Liver (tissue), 9 donors: ENCODE data around the gene CCNDBP1. TPM values are rescaled to one million over a fixed set of nuclear protein-coding genes. Genes with fewer than 3 reads are reported as not detected.
"Not testable (repeated sequence)": the region's sequence is repeated elsewhere in the genome, so short reads cannot be mapped to it uniquely, and the experiment has no call there.

Experiments used
- DNase-seq: peaks from one replicate; pipeline ENCODE4 v3.0.0-alpha.2; 2017; ENCODE audit warnings: low spot score
- H3K27ac ChIP-seq, 2 donors: one replicate each; pipeline ENCODE4 v1.7.0; 2013; ENCODE audit warnings: inconsistent platforms in 2 of 2, low read length in 2 of 2, control low read depth in 1 of 2, low read depth in 1 of 2, mild to moderate bottlenecking in 1 of 2
- H3K27me3 ChIP-seq, 4 donors: one replicate each; pipeline versions ENCODE4 v1.6.1 to v1.7.0; 2013; ENCODE audit warnings: low read length in 3 of 4, inconsistent platforms in 1 of 4, mild to moderate bottlenecking in 1 of 4, moderate library complexity in 1 of 4; ENCODE audit not compliant: control insufficient read depth in 4 of 4, insufficient read depth in 4 of 4
- H3K36me3 ChIP-seq, 4 donors: one replicate each; pipeline versions ENCODE4 v1.6.1 to v1.7.0; 2013; ENCODE audit warnings: low read length in 3 of 4, mild to moderate bottlenecking in 3 of 4, low read depth in 1 of 4, moderate library complexity in 1 of 4; ENCODE audit not compliant: control insufficient read depth in 4 of 4, insufficient read depth in 3 of 4
- H3K4me1 ChIP-seq, 4 donors: one replicate each; pipeline versions ENCODE4 v1.6.1 to v1.7.0; 2013; ENCODE audit warnings: low read length in 3 of 4, mild to moderate bottlenecking in 3 of 4, moderate library complexity in 1 of 4; ENCODE audit not compliant: control insufficient read depth in 4 of 4, insufficient read depth in 4 of 4
- H3K4me3 ChIP-seq, 3 donors: one replicate each; pipeline versions ENCODE4 v1.6.1 to v1.7.0; 2013; ENCODE audit warnings: low read length in 3 of 3, control low read depth in 1 of 3, low read depth in 1 of 3, mild to moderate bottlenecking in 1 of 3
- H3K9ac ChIP-seq, 2 donors: one replicate each; pipeline ENCODE4 v1.7.0; 2013; ENCODE audit warnings: low read length in 2 of 2, mild to moderate bottlenecking in 2 of 2, moderate library complexity in 2 of 2, control low read depth in 1 of 2, low read depth in 1 of 2
- H3K9me3 ChIP-seq, 4 donors: one replicate each; pipeline versions ENCODE4 v1.6.1 to v1.7.0; 2013; ENCODE audit warnings: low read length in 3 of 4; ENCODE audit not compliant: control insufficient read depth in 4 of 4
- FOXA2 ChIP-seq: IDR thresholded peaks from 2 replicates; pipeline ENCODE4 v1.6.1; 2016; ENCODE audit warnings: antibody characterized with exemption
- GABPA ChIP-seq, 2 donors: IDR thresholded peaks in 1 of 2; conservative IDR thresholded peaks in 1 of 2; 2 replicates each; pipeline ENCODE4 v1.6.1; 2016; ENCODE audit warnings: antibody characterized with exemption in 2 of 2, mild to moderate bottlenecking in 1 of 2, moderate library complexity in 1 of 2
- HNF4A ChIP-seq, 2 donors: conservative IDR thresholded peaks; 2 replicates each; pipeline ENCODE4 v1.6.1; 2016; ENCODE audit warnings: antibody characterized with exemption in 2 of 2, mild to moderate bottlenecking in 2 of 2
- HNF4G ChIP-seq: IDR thresholded peaks from 2 replicates; pipeline ENCODE4 v1.6.1; 2016; ENCODE audit warnings: antibody characterized with exemption
- JUND ChIP-seq, 2 donors: IDR thresholded peaks; 2 replicates each; pipeline ENCODE4 v1.6.1; 2016; ENCODE audit warnings: antibody characterized with exemption in 2 of 2
- NR2F2 ChIP-seq: IDR thresholded peaks from 2 replicates; pipeline ENCODE4 v1.6.1; 2016; ENCODE audit warnings: antibody characterized with exemption
- RAD21 ChIP-seq, 2 donors: IDR thresholded peaks; 2 replicates each; pipeline ENCODE4 v1.6.1; 2016; ENCODE audit warnings: antibody characterized with exemption in 2 of 2, mild to moderate bottlenecking in 2 of 2
- RXRA ChIP-seq, 2 donors: IDR thresholded peaks; 2 replicates each; pipeline ENCODE4 v1.6.1; 2017 to 2018; ENCODE audit warnings: antibody characterized with exemption in 2 of 2, mild to moderate bottlenecking in 1 of 2
- SP1 ChIP-seq: IDR thresholded peaks from 2 replicates; pipeline ENCODE4 v1.6.1; 2018; ENCODE audit warnings: antibody characterized with exemption, mild to moderate bottlenecking
- TAF1 ChIP-seq: conservative IDR thresholded peaks from 2 replicates; pipeline ENCODE4 v1.6.1; 2016; ENCODE audit warnings: antibody characterized with exemption, mild to moderate bottlenecking
- YY1 ChIP-seq: IDR thresholded peaks from 2 replicates; pipeline ENCODE4 v1.6.1; 2016; ENCODE audit warnings: antibody characterized with exemption, mild to moderate bottlenecking
- WGBS: extraction: QIAGEN DNeasy Blood & Tissue Kit; methylation state at CpG from one replicate; pipeline ENCODE4 v1.1.7; 2013; 5-methylcytosine and 5-hydroxymethylcytosine counted together
- polyA plus RNA-seq, 2 donors: library from polyadenylated mRNA; stranded (reverse) in 1 of 2; unstranded in 1 of 2; fragments of 200-250 nt in 1 of 2; fragments of >200 nt in 1 of 2; fragmentation: Nextera tagmentation in 1 of 2; extraction: Ambion mirVana in 1 of 2; gene quantifications; one replicate each; pipeline versions ENCODE4 v1.2.1 to v1.2.3, GENCODE V29; 2013 to 2015
- total RNA-seq, 2 donors: library from RNA; depleted of rRNA; stranded (reverse); fragments of >200 nt; gene quantifications; one replicate each; pipeline ENCODE4 v1.2.3, GENCODE V29; 2014
- TF ChIP-seq, protein P1 (sequence below): IDR thresholded peaks from 2 replicates; pipeline ENCODE4 v1.6.1; 2016; ENCODE audit warnings: antibody characterized with exemption
- TF ChIP-seq, protein P2 (sequence below): fragments of 150-350 bp; IDR thresholded peaks from 2 replicates; pipeline ENCODE4 v1.5.1; 2017; ENCODE audit warnings: improper control_type of control experiment, low read depth, low read length; ENCODE audit not compliant: missing input control
- TF ChIP-seq, protein P3 (sequence below): IDR thresholded peaks from 2 replicates; pipeline ENCODE4 v1.6.1; 2016; ENCODE audit warnings: antibody characterized with exemption
- TF ChIP-seq, protein P4 (sequence below): IDR thresholded peaks from 2 replicates; pipeline ENCODE4 v1.6.1; 2016; ENCODE audit warnings: antibody characterized with exemption
- donor health status: healthy.
- donor health status: healthy.
- donor health status: healthy.
- donor health status: healthy.
- donor health status: healthy.

Gene CCNDBP1
- total and polyA plus RNA-seq, 4 donors, result 21.4 to 160 (median 26.4) TPM

DNA sequence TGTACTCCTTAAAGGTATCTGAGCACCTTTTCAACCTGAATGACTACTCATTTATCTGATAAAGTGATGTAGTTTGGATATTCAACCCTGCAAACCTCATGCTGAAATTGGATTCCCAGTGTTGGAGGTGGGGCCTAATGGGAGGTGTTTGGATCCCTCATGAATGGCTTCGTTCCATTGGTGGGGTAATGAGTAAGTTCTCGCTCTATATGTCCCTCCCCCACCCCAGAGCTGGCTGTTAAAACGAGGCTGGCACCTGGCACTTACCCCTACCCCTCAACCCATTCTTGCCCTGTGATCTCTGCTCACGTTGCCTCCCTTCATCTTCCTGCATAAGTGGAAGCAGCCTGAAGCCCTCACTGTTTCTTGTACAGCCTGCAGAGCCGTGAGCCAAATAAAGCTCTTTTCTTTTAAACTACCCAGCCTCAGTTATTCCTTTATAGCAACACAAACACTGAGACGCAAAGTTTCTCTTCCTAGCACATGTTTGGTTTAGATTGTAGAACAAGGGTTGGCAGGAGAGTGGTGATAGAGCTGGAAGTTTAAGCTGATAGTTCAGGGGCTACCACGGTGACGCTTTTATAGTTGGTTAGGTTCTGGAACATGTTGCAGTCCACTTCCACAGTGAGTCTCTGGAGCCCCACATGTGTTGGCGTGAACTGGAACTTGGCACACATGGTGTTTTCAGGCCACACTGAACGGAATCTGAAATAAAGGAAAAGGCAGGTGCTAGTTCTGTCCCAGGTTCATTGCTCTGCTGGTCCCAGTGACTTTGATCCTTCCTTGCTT is 11.8 kb downstream of the CCNDBP1 start:
- Histone ChIP-seq H3K27ac (no peak overlapping the region), H3K9me3 (no peaks in the 10 kb centered on the region), H3K9ac (no peak overlapping the region), H3K27me3 (no peaks in the 10 kb centered on the region), H3K4me3 (no peak overlapping the region), H3K4me1 (no peaks in the 10 kb centered on the region), H3K36me3 (peaks cover 7 to 43% (median 35%) of the 10 kb centered on the region in 4 donors)
- 96% methylated on average over 10 of the region's 10 CpGs for WGBS
- no peak for DNase-seq
- TF ChIP-seq HNF4A (conservative IDR thresholded peaks at IDR 0.05), result no peak
- no peak for TF ChIP-seq GABPA (IDR thresholded peaks at IDR 0.05 in 1 of 2, conservative IDR thresholded peaks at IDR 0.05 in 1 of 2)
- no peak for TF ChIP-seq SP1

DNA sequence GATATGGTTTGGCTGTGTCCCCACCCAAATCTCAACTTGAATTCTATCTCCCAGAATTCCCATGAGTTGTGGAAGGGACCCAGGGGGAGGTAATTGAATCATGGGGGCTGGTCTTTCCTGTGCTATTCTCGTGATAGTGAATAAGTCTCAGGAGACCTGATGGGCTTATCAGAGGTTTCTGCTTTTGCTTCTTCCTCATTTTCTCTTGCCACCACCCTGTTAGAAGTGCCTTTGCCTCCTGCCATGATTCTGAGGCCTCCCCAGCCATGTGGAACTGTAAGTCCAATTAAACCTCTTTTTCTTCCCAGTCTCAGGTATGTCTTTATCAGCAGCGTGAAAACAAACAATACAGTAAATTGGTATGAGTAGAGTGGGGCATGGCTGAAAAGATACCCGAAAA is 12.6 kb downstream of the CCNDBP1 start:
- H3K27me3 ChIP-seq, H3K4me3 ChIP-seq, H3K4me1 ChIP-seq, H3K9me3 ChIP-seq, H3K27ac ChIP-seq, DNase-seq, H3K9ac ChIP-seq: not testable (repeated sequence)
- 93% methylated on average over 3 of the region's 3 CpGs for WGBS
- peaks cover 7 to 35% (median 26%) of the 10 kb centered on the region in 4 donors for H3K36me3 ChIP-seq

DNA sequence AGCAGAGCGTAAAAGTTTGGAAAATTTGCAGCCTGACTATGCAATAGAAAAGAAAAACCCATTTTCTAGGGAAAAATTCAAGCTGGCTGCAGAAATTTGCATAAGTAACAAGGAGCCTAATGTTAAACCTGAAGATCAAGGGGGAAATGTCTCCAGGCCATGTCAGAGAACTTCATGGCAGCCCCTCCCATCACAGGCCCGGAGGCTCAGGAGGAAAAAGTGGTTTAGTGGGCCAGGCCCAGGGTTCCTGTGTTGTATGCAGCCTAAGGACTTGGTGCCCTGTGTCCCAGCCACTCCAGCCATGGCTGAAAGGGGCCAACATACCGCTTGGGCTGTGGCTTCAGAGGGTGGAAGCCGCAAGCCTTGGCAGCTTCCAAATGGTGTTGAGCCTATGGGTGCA is 13.4 kb downstream of the CCNDBP1 start:
- H3K9ac ChIP-seq, H3K27me3 ChIP-seq, H3K4me3 ChIP-seq, H3K27ac ChIP-seq, H3K4me1 ChIP-seq, DNase-seq, H3K9me3 ChIP-seq: not testable (repeated sequence)
- H3K36me3 ChIP-seq, result peaks cover 4 to 29% (median 19%) of the 10 kb centered on the region in 4 donors
- over 99% methylated on average over 4 of the region's 4 CpGs for WGBS

DNA sequence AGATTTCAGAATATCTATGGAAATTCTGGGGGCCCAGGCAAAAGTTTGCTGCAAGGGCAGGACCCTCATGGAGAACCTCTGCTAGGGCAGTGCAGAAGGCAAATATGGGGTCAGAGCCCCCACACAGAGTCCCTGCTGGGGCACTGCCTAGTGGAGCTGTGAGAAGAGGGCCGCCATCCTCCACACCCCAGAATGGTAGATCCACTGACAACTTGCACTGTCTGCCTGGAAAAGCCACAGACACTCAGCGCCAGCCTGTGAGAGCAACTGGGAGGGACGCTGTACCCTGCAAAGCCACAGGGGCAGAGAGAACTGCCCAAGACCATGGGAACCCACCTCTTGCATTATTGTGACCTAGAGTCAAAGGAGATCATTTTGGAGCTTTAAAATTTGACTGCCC is 13.8 kb downstream of the CCNDBP1 start:
- Histone ChIP-seq H3K4me1 (no peaks in the 10 kb centered on the region), H3K9ac (no peak overlapping the region), H3K36me3 (peaks cover 4 to 26% (median 18%) of the 10 kb centered on the region in 4 donors), H3K9me3 (no peaks in the 10 kb centered on the region), H3K27ac (no peak overlapping the region), H3K27me3 (no peaks in the 10 kb centered on the region), H3K4me3 (no peak overlapping the region)
- DNase-seq, result no peak
- 98% methylated on average over 3 of the region's 3 CpGs for WGBS
- TF ChIP-seq, protein P1, sequence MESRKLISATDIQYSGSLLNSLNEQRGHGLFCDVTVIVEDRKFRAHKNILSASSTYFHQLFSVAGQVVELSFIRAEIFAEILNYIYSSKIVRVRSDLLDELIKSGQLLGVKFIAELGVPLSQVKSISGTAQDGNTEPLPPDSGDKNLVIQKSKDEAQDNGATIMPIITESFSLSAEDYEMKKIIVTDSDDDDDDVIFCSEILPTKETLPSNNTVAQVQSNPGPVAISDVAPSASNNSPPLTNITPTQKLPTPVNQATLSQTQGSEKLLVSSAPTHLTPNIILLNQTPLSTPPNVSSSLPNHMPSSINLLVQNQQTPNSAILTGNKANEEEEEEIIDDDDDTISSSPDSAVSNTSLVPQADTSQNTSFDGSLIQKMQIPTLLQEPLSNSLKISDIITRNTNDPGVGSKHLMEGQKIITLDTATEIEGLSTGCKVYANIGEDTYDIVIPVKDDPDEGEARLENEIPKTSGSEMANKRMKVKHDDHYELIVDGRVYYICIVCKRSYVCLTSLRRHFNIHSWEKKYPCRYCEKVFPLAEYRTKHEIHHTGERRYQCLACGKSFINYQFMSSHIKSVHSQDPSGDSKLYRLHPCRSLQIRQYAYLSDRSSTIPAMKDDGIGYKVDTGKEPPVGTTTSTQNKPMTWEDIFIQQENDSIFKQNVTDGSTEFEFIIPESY, result no peak
- no peak for TF ChIP-seq RAD21 (IDR thresholded peaks at IDR 0.05)
- TF ChIP-seq JUND (IDR thresholded peaks at IDR 0.05), result no peak
- TF ChIP-seq YY1, result no peak
- TF ChIP-seq, protein P2, sequence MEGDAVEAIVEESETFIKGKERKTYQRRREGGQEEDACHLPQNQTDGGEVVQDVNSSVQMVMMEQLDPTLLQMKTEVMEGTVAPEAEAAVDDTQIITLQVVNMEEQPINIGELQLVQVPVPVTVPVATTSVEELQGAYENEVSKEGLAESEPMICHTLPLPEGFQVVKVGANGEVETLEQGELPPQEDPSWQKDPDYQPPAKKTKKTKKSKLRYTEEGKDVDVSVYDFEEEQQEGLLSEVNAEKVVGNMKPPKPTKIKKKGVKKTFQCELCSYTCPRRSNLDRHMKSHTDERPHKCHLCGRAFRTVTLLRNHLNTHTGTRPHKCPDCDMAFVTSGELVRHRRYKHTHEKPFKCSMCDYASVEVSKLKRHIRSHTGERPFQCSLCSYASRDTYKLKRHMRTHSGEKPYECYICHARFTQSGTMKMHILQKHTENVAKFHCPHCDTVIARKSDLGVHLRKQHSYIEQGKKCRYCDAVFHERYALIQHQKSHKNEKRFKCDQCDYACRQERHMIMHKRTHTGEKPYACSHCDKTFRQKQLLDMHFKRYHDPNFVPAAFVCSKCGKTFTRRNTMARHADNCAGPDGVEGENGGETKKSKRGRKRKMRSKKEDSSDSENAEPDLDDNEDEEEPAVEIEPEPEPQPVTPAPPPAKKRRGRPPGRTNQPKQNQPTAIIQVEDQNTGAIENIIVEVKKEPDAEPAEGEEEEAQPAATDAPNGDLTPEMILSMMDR, result no peak
- no peak for TF ChIP-seq HNF4G
- TF ChIP-seq FOXA2, result no peak
- no peak for TF ChIP-seq NR2F2
- TF ChIP-seq, protein P3, sequence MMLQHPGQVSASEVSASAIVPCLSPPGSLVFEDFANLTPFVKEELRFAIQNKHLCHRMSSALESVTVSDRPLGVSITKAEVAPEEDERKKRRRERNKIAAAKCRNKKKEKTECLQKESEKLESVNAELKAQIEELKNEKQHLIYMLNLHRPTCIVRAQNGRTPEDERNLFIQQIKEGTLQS, result no peak
- TF ChIP-seq GABPA (IDR thresholded peaks at IDR 0.05 in 1 of 2, conservative IDR thresholded peaks at IDR 0.05 in 1 of 2), result no peak
- no peak for TF ChIP-seq RXRA (IDR thresholded peaks at IDR 0.05)
- no peak for TF ChIP-seq TAF1
- TF ChIP-seq, protein P4, sequence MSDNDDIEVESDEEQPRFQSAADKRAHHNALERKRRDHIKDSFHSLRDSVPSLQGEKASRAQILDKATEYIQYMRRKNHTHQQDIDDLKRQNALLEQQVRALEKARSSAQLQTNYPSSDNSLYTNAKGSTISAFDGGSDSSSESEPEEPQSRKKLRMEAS, result no peak
- no peak for TF ChIP-seq HNF4A (conservative IDR thresholded peaks at IDR 0.05)
- TF ChIP-seq SP1, result no peak
